ENCODE data around the gene TMEM53. TPM values are rescaled to one million over a fixed set of nuclear protein-coding genes. Genes with fewer than 3 reads are reported as not detected.
"Not testable (repeated sequence)": the region's sequence is repeated elsewhere in the genome, so short reads cannot be mapped to it uniquely, and the experiment has no call there.

Gene TMEM53
- total RNA-seq, 1 donor from 2014 or later = 11.5 TPM

DNA sequence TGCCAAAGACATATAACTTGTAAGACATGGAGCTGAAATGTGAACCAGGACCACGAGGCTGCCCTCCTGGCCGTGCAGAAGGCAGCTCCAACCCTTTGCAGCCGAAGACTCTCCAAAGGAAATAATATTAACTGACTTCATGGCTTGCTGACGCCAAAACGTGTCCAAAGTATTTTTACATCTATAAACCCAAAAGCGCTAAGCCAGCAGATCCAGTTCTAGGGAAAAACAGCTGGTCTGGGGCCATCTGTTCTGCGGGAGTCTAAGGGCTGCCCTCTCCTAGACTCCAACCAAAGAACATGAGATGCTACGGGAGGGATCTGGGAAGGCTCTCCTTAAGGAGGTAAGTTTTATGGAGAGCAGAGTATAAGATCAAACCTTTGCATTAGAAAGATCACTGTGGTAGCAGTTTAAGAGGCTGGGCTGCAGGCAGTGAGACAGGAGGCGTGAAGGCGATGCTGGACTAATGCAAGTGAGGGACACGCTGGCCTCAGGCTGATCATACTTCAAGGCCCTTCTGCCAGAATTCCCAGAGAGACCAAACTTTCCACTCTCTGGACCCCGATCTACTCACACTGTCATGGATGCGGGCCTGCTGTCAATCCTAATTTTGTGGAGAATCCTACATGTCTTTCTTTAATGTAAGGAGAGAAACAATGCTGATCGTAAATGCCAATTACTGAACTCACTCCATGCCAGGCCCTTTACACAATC lies 1.2 kb downstream of the TMEM53 start:
- Histone ChIP-seq H3K27me3 (ENCODE audit: low read depth) (no peaks in the 10 kb centered on the region), H3K9me3 (replicated peaks) (no peaks in the 10 kb centered on the region), H3K36me3 (no peaks in the 10 kb centered on the region), H3K4me1 (peaks cover 51% of the 10 kb centered on the region), H3K27ac (replicated peaks) (peak overlapping the region; percentile 97), H3K4me3 (peak overlapping the region; percentile 74)
- intact Hi-C loops (cut with micrococcal nuclease) = no loop called here
- TF ChIP-seq, protein P1, sequence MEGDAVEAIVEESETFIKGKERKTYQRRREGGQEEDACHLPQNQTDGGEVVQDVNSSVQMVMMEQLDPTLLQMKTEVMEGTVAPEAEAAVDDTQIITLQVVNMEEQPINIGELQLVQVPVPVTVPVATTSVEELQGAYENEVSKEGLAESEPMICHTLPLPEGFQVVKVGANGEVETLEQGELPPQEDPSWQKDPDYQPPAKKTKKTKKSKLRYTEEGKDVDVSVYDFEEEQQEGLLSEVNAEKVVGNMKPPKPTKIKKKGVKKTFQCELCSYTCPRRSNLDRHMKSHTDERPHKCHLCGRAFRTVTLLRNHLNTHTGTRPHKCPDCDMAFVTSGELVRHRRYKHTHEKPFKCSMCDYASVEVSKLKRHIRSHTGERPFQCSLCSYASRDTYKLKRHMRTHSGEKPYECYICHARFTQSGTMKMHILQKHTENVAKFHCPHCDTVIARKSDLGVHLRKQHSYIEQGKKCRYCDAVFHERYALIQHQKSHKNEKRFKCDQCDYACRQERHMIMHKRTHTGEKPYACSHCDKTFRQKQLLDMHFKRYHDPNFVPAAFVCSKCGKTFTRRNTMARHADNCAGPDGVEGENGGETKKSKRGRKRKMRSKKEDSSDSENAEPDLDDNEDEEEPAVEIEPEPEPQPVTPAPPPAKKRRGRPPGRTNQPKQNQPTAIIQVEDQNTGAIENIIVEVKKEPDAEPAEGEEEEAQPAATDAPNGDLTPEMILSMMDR (IDR thresholded peaks at IDR 0.05; ENCODE audit: borderline replicate concordance) = no peak
- DNase-seq = no peak

DNA sequence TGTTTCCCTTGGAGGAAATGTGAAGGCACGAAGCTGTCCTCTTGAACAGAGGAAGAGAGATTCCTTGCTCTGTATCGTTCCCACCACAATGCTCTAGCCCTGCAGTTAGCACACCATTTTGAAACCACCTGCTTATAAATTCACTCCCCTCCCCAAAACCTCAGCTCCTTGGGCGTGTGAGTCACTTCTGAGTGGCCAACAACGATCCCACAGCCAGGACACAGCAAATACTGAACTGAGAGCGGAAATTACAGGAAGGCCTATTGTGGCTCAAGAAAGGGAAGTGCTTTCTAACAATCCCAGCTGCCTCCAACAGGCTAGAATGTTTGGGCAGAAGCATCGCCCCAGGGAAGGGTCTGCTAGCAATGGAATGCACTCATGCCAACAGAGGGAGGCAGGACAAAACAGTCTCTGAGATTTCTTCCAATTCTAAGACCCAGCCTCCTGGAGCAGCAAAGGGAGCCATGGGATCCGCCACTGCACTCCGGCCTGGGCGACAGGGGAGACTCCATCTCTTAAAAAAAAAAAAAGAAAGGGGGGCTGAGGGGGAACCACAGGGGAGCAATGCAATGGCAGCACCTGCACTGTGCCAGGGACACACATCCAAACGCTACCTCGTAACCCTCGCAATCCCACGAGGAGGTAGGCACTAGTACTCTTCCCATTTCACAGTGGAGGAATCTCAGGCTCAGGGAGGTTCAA lies 1.9 kb downstream of the TMEM53 start:
- peaks cover 47% of the 10 kb centered on the region for H3K4me1 ChIP-seq
- H3K36me3 ChIP-seq = no peaks in the 10 kb centered on the region
- no peak for DNase-seq
- H3K4me3 ChIP-seq = no peak overlapping the region
- H3K27me3 ChIP-seq (ENCODE audit: low read depth) = no peaks in the 10 kb centered on the region
- intact Hi-C loops (cut with micrococcal nuclease) = no loop called here
- peak overlapping the region; percentile 97 for H3K27ac ChIP-seq (replicated peaks)
- no peaks in the 10 kb centered on the region for H3K9me3 ChIP-seq (replicated peaks)
- TF ChIP-seq, protein P1 (IDR thresholded peaks at IDR 0.05; ENCODE audit: borderline replicate concordance) = no peak

DNA sequence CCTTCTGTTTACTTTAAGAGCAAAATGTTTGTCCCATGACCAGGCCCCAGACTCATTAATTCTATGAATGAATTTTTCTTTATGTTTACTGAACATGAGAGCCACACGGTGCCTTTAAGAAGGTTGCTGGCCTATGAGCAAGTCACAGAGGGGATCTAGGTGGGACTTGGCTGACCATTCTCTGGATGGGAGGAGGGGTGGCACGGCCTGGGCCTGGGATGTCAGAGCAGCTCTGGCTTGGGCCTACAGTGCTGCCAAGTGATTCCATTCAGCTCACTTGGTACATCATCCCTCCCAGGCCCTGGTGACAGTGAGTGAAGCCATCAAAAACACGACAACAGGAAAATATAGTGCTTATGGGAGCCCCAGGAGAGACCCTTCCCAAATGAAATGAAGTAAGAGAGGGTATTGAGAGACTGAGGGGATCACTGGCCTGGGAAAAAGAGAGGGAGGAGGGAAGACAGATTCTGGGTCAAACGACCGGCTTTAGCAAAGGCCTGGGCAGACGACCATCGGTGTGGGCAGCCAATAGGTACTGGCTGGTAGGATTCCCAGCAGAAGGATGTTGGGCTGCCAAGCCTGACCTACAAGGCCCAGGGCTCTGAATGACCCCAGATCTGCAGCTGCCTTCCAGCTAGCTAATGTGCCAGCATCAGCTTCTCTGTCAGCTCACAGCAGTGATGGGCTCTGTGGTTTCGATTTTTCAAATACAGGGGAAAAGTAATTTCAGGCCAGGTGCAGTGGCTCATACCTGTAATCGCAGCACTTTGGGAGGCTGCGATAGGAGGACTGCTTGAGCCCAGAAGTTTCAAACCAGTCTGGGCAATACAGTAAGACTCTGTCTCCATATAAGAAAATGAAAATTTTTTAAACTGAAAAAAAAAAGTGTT lies 3.3 kb downstream of the TMEM53 start:
- H3K27ac ChIP-seq (replicated peaks) = no peak overlapping the region
- TF ChIP-seq, protein P1 (IDR thresholded peaks at IDR 0.05; ENCODE audit: borderline replicate concordance) = no peak
- no peaks in the 10 kb centered on the region for H3K9me3 ChIP-seq (replicated peaks)
- peaks cover 37% of the 10 kb centered on the region for H3K4me1 ChIP-seq
- intact Hi-C loops (cut with micrococcal nuclease) = no loop called here
- no peaks in the 10 kb centered on the region for H3K27me3 ChIP-seq (ENCODE audit: low read depth)
- H3K4me3 ChIP-seq = no peak overlapping the region
- H3K36me3 ChIP-seq = no peaks in the 10 kb centered on the region
- no peak for DNase-seq

DNA sequence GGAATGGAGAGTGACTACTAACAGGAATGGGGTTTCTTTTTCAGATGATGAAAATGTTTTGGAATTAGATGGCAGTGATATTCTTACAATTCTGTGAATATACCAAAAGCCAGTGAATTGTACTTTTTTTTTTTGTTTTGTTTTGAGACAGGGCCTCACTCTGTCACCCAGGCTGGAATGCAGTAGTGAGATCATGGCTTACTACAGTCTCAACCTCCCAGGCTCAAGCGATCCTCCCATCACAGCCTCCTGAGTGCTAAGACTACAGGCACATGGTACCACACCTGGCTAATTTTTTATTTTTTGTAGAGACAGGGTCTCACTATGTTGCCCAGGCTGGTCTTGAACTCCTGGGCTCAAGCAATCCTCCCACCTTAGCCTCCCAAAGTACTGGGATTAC lies 7.6 kb downstream of the TMEM53 start:
- H3K27me3 ChIP-seq (ENCODE audit: low read depth); H3K4me1 ChIP-seq; intact Hi-C loops (cut with micrococcal nuclease); H3K27ac ChIP-seq (replicated peaks); H3K9me3 ChIP-seq (replicated peaks); H3K4me3 ChIP-seq; H3K36me3 ChIP-seq; DNase-seq: not testable (repeated sequence)

DNA sequence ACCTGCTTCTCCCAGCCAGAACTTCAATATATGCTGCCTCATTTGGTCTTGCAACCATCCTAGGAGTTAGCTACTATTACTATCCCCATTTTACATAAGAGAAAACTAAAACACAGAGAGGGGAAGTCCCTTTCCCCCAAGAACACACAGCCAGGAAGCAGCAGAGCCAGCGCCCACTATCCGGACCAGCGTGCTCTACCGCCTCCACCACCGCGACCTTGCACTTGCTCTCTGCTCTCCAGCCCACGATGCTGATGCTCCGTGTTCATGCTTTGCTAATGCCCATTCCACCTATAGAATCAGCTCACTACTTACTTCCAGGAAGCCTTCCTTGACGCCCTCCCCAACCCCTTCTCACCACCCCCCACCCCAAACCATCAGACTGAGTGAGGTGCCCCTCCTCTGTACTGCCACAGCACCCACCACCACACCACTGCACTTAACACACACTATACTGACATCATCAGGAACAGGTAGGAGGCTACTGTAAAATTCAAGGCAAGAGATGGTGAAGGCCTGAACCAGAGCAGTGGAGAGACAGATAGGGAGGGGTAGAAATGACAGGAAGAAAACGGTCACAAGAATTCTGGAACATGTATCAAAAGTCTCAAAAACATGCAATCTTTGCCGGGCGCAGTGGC lies 9.4 kb downstream of the TMEM53 start:
- H3K4me3 ChIP-seq = no peak overlapping the region
- intact Hi-C loops (cut with micrococcal nuclease) = no loop called here
- no peak overlapping the region for H3K27ac ChIP-seq (replicated peaks)
- H3K27me3 ChIP-seq (ENCODE audit: low read depth) = no peaks in the 10 kb centered on the region
- TF ChIP-seq, protein P1 (IDR thresholded peaks at IDR 0.05; ENCODE audit: borderline replicate concordance) = no peak
- H3K9me3 ChIP-seq (replicated peaks) = no peaks in the 10 kb centered on the region
- H3K4me1 ChIP-seq = peaks cover 10% of the 10 kb centered on the region
- H3K36me3 ChIP-seq = no peaks in the 10 kb centered on the region
- no peak for DNase-seq

Measured in left ventricle myocardium inferior (tissue), 1 donor.